GM12878 (cell line): ENCODE data around the gene TIPIN.

Experiments used
- PAX8 ChIP-seq: fragments of 450-650 bp; IDR thresholded peaks from 2 replicates; pipeline ENCODE4 v1.6.1; 2017; ENCODE audit warnings: mild to moderate bottlenecking, moderate library complexity
- POLR2AphosphoS5 ChIP-seq: IDR thresholded peaks from 2 replicates; pipeline ENCODE4 v1.6.1; 2011; ENCODE audit warnings: mild to moderate bottlenecking, low read length, inconsistent platforms
- TAF1 ChIP-seq: IDR thresholded peaks from 2 replicates; pipeline ENCODE4 v1.6.1; 2011; ENCODE audit warnings: mild to moderate bottlenecking, low read depth, low read length, borderline replicate concordance

- TF ChIP-seq PAX8 (no peak), POLR2AphosphoS5 (no peak), TAF1 (no peak)
These were observed 38.0 kb upstream of the TIPIN start for GRCh38 chr15:66394472-66394871.
